Measurements from ENCODE around the gene AICDA.
"Not testable (repeated sequence)": the region's sequence is repeated elsewhere in the genome, so short reads cannot be mapped to it uniquely, and the experiment has no call there.

AICDA gene

DNA sequence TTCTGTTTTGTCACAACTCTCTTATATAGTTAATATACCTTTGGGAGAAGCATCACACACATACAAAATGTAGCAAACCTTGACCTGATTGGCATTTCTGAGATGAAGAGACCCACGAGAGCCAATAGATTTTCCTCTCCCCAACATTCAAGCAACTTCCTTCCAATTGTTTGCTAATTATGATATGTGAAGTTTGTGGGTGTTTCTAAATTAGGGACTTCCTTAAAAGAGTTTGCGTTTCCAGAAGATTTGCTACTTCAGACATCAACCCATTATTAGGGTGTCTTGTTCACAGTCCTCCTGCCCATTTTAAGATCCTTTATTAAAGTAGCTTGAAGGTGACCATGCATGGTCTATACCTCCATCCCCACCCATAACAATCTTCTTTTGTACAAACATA, 9.4 kb downstream of the AICDA start:
- H3K4me3 ChIP-seq (ENCODE audit: low read depth, low read length): no peak overlapping the region
- DNase-seq (ENCODE audit: low read depth): no peak
- TF ChIP-seq, protein P1, sequence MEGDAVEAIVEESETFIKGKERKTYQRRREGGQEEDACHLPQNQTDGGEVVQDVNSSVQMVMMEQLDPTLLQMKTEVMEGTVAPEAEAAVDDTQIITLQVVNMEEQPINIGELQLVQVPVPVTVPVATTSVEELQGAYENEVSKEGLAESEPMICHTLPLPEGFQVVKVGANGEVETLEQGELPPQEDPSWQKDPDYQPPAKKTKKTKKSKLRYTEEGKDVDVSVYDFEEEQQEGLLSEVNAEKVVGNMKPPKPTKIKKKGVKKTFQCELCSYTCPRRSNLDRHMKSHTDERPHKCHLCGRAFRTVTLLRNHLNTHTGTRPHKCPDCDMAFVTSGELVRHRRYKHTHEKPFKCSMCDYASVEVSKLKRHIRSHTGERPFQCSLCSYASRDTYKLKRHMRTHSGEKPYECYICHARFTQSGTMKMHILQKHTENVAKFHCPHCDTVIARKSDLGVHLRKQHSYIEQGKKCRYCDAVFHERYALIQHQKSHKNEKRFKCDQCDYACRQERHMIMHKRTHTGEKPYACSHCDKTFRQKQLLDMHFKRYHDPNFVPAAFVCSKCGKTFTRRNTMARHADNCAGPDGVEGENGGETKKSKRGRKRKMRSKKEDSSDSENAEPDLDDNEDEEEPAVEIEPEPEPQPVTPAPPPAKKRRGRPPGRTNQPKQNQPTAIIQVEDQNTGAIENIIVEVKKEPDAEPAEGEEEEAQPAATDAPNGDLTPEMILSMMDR (IDR thresholded peaks at IDR 0.05; ENCODE audit: low read depth, low read length, missing control alignments): no peak
- in situ Hi-C loops (cut with HindIII; ENCODE audit: low sequenced_read_pairs): no loop called here

DNA sequence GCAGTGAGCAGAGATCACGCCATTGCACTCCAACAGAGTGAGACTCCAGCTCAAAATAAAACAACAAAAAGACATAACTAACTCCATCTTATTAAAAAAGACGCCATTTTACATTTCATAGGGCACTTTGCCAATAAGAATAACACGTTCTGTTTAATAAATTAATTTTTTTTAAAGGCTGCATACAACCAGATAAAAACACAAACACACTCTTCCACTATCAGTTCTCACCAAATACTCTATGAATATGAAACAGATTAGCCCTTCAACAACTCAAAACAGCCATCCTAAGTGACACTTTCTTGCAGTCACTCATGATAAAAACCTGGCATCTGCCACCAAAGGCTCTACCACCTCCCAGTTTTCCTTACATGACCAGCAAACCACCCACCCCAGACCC, 16.1 kb downstream of the AICDA start:
- no peak overlapping the region for H3K4me3 ChIP-seq (ENCODE audit: low read depth, low read length)
- in situ Hi-C loops (cut with HindIII; ENCODE audit: low sequenced_read_pairs): no loop called here
- DNase-seq (ENCODE audit: low read depth): no peak
- TF ChIP-seq, protein P1 (IDR thresholded peaks at IDR 0.05; ENCODE audit: low read depth, low read length, missing control alignments): no peak

DNA sequence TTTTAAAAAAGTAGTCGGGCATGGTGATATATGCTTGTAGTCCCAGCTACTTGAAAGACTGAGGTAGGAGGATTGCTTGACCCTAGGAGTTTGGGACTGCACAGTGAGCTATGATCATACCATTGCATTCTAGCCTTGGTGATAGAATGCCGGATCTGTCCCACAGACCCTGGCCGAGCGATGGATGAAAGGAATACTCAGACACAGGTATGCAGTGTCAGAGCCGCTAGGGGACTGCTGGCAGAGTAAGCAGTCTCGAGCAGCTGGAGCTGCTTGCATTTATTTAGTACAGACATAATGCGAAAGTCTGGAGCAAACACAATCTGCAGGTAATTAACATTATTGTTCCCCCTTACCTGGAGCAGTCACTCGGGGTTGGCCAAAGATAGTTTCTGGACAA, 18.6 kb downstream of the AICDA start:
- in situ Hi-C loops (cut with HindIII; ENCODE audit: low sequenced_read_pairs): no loop called here

DNA sequence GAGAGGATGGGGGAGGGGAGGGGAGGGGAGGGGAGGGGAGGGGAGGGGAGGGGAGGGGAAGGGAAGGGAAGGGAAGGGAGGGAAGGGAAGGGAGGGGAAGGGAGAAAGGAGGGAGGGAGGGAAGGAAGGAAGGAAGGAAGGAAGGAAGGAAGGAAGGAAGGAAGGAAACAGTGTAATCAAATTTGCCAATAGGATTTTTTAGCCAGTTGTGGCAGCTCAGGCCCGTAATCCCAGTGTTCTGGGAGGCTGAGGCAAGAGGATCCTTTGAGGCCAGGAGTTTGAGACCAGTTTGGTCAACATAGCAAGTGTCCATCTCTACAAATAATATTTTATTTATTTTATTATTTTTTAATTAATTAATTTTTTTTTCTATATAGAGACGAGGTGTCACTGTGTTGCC, 19.4 kb downstream of the AICDA start:
- no peak for DNase-seq (ENCODE audit: low read depth)
- TF ChIP-seq, protein P1 (IDR thresholded peaks at IDR 0.05; ENCODE audit: low read depth, low read length, missing control alignments): no peak
- in situ Hi-C loops (cut with HindIII; ENCODE audit: low sequenced_read_pairs): no loop called here
- H3K4me3 ChIP-seq (ENCODE audit: low read depth, low read length): no peak overlapping the region

More for the DNA sequence above, 18.6 kb downstream of the AICDA start:
- no peak overlapping the region for H3K4me3 ChIP-seq (ENCODE audit: low read depth, low read length)
- TF ChIP-seq, protein P1 (IDR thresholded peaks at IDR 0.05; ENCODE audit: low read depth, low read length, missing control alignments): no peak
- no peak for DNase-seq (ENCODE audit: low read depth)

DNA sequence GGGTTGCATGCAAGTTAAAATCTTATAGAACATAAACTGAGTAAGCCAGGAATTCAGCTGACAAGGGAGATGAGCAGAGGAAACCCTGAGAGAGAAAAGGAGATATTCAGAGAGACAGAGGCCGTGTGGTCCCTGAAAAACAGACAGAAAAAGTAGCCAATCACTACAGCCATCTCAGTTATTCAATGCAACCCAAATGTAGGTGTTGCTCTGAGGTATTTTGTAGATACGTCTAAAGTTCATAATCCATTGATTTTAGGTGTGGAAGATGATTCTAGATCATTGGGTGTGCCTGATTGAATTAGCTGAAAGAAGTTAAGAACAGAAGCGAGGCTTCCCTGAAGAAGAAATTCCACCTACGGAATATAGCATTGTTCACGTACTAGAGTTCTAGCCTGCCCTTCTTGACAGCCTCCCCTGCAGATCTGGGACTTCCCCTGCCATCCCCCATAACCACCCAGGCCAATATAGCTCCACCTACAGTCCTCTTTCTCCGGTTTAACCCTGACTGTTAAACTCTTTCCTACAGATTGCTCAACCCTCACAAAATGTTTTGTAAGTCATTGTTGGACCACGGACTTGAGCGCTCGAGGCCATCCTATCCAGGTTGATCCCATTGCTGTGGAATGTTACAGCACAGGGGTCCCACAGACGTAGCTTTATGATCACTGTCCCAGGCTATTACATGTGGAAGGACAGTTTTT, 21.7 kb downstream of the AICDA start:
- no peak overlapping the region for H3K4me3 ChIP-seq (ENCODE audit: low read depth, low read length)
- TF ChIP-seq, protein P1 (IDR thresholded peaks at IDR 0.05; ENCODE audit: low read depth, low read length, missing control alignments): no peak
- no peak for DNase-seq (ENCODE audit: low read depth)
- in situ Hi-C loops (cut with HindIII; ENCODE audit: low sequenced_read_pairs): no loop called here

DNA sequence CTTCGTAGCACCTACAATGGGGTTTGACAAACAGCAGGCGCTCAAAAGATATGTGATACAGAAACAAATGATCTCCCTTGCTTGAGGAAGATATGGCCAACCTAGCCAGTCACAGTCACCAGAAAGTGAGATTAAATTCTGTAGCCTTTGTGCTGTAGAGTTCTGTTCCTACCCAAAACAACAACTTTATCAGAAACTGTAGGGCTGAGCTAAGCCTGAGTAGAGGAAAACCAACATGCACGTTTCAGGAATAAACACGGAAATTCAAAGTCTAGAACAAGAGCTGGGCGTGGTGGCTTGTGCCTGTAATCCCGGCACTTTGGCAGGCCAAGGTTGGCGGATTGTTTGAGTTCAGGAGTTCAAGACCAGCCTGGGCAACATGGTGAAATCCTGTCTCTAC, 23.0 kb downstream of the AICDA start:
- in situ Hi-C loops (cut with HindIII; ENCODE audit: low sequenced_read_pairs): no loop called here
- H3K4me3 ChIP-seq (ENCODE audit: low read depth, low read length): no peak overlapping the region
- no peak for DNase-seq (ENCODE audit: low read depth)
- TF ChIP-seq, protein P1 (IDR thresholded peaks at IDR 0.05; ENCODE audit: low read depth, low read length, missing control alignments): no peak

DNA sequence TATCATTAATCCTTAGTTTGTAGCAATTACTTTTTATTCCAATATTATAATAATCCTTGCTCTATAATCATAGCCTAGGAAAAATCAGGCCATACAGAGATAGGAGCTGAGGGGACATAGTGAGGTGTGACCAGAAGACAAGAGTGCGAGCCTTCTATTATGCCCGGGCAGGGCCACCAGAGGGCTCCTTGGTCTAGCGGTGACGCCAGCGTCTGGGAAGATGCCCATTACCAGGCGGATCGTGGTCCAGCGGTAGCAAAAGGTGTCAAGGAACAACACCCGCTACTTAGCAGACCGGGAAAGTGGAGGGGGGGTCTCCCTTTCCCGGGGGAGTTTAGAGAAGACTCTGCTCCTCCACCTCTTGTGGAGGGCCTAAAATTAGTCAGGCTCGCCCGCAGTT, 28.2 kb downstream of the AICDA start:
- H3K4me3 ChIP-seq (ENCODE audit: low read depth, low read length); DNase-seq (ENCODE audit: low read depth); in situ Hi-C loops (cut with HindIII; ENCODE audit: low sequenced_read_pairs): not testable (repeated sequence)
